GM12878 (cell line): ENCODE results near the gene CHRM1. TPM values are rescaled to one million over a fixed set of nuclear protein-coding genes. Genes with fewer than 3 reads are reported as not detected.
A peak's percentile ranks its signal among the peaks of the same experiment; 100 is the strongest.

Experiments
- CBX3 ChIP-seq: fragments of 200-600 bp; sonication (generic); IDR thresholded peaks from 2 replicates; pipeline ENCODE4 v1.6.1; 2016; ENCODE audit warnings: low read depth, borderline replicate concordance
- CREB1 ChIP-seq: IDR thresholded peaks from 2 replicates; pipeline ENCODE4 v1.6.1; 2012; ENCODE audit warnings: low read depth, mild to moderate bottlenecking, inconsistent platforms
- DPF2 ChIP-seq: fragments of 450-650 bp; IDR thresholded peaks from 2 replicates; pipeline ENCODE4 v1.6.1; 2017; ENCODE audit warnings: mild to moderate bottlenecking
- EGR1 ChIP-seq, 2 experiments: IDR thresholded peaks; 1 replicate in 1 of 2; 2 replicates in 1 of 2; pipeline ENCODE4 v1.6.1; 2011 to 2012; ENCODE audit warnings: low read depth in 2 of 2, low read length in 2 of 2, borderline replicate concordance in 1 of 2, mild to moderate bottlenecking in 1 of 2, moderate library complexity in 1 of 2
- IKZF2 ChIP-seq, 2 experiments: fragments of 450-650 bp; IDR thresholded peaks; 2 replicates each; pipeline ENCODE4 v1.6.1; 2017; ENCODE audit warnings: mild to moderate bottlenecking in 2 of 2, moderate library complexity in 2 of 2
- KAT2A ChIP-seq: conservative IDR thresholded peaks from 2 replicates; pipeline ENCODE4 v1.6.1; 2011; ENCODE audit warnings: low read depth, low read length; ENCODE audit not compliant: control insufficient read depth
- NFXL1 ChIP-seq: fragments of 450-650 bp; IDR thresholded peaks from 2 replicates; pipeline ENCODE4 v1.6.1; 2017; ENCODE audit warnings: antibody characterized with exemption, mild to moderate bottlenecking, borderline replicate concordance
- NR2F1 ChIP-seq: fragments of 450-650 bp; conservative IDR thresholded peaks from 2 replicates; pipeline ENCODE4 v1.6.1; 2017; ENCODE audit warnings: mild to moderate bottlenecking
- RAD21 ChIP-seq: IDR thresholded peaks from 2 replicates; pipeline ENCODE4 v1.6.1; 2011; ENCODE audit warnings: mild to moderate bottlenecking, low read depth, low read length, moderate library complexity; ENCODE audit not compliant: insufficient read depth
- RELA ChIP-seq: fragments of 450-650 bp; IDR thresholded peaks from 2 replicates; pipeline ENCODE4 v1.8.0; 2014; ENCODE audit warnings: borderline replicate concordance; ENCODE audit not compliant: partially characterized antibody
- RUNX3 ChIP-seq: IDR thresholded peaks from 2 replicates; pipeline ENCODE4 v1.6.1; 2012; ENCODE audit warnings: low read length, inconsistent platforms
- SPI1 ChIP-seq: IDR thresholded peaks from 2 replicates; pipeline ENCODE4 v1.6.1; 2011; ENCODE audit warnings: low read depth, mild to moderate bottlenecking, low read length, moderate library complexity, borderline replicate concordance; ENCODE audit not compliant: insufficient read depth
- TCF3 ChIP-seq: IDR thresholded peaks from 2 replicates; pipeline ENCODE4 v1.6.1; 2012; ENCODE audit warnings: low read depth, mild to moderate bottlenecking, low read length, borderline replicate concordance; ENCODE audit not compliant: insufficient read depth
- WRNIP1 ChIP-seq: IDR thresholded peaks from 2 replicates; pipeline ENCODE4 v1.6.1; 2011; ENCODE audit warnings: low read depth, low read length, improper control_type of control experiment, borderline replicate concordance
- ZZZ3 ChIP-seq: IDR thresholded peaks from 2 replicates; pipeline ENCODE4 v1.6.1; 2011; ENCODE audit warnings: low read depth; ENCODE audit not compliant: control insufficient read depth, insufficient read length
- polyA plus RNA-seq, 11 experiments: library from polyadenylated mRNA; depleted of rRNA in 4 of 11; unstranded in 6 of 11; stranded (reverse) in 5 of 11; fragments of >200 nt; fragmentation: Nextera tagmentation in 4 of 11; fragmentation: Illumina TruSeq in 1 of 11; extraction: Ambion mirVana in 4 of 11; extraction: Trizol in 1 of 11; gene quantifications; 1 replicate in 1 of 11; 2 replicates in 10 of 11; pipeline versions ENCODE4 v1.2.1 to v1.2.3, GENCODE V29; 2011 to 2016; ENCODE audit warnings: inconsistent platforms in 2 of 11, missing spikeins in 2 of 11, low read depth in 1 of 11
- total RNA-seq, 4 experiments: library from RNA; depleted of rRNA in 3 of 4; stranded (reverse); fragments of >200 nt in 3 of 4; fragmentation: Illumina TruSeq in 1 of 4; extraction: Trizol in 1 of 4; gene quantifications; 2 replicates each; pipeline versions ENCODE4 v1.2.1 to v1.2.3, GENCODE V29; 2013 to 2021
- TF ChIP-seq, protein P1 (sequence below): fragments of 450-650 bp; IDR thresholded peaks from 2 replicates; pipeline ENCODE4 v1.6.1; 2016; ENCODE audit warnings: mild to moderate bottlenecking, moderate library complexity, borderline replicate concordance
- TF ChIP-seq, protein P2 (sequence below): fragments of 450-650 bp; IDR thresholded peaks from 2 replicates; pipeline ENCODE4 v1.6.1; 2017; ENCODE audit warnings: mild to moderate bottlenecking, low read depth, inconsistent platforms; ENCODE audit not compliant: poor library complexity, severe bottlenecking
- TF ChIP-seq, protein P3 (sequence below): fragments of 450-650 bp; IDR thresholded peaks from 2 replicates; pipeline ENCODE4 v1.6.1; 2017; ENCODE audit warnings: mild to moderate bottlenecking
- TF ChIP-seq, protein P4 (sequence below): fragments of 450-650 bp; IDR thresholded peaks from 2 replicates; pipeline ENCODE4 v1.6.1; 2014; ENCODE audit warnings: mild to moderate bottlenecking

The CHRM1 gene
- total and polyA plus RNA-seq, 10 of the 15 experiments (the other 5 are each of a cell fraction or from before 2014, with no cell fraction given) = not detected

DNA sequence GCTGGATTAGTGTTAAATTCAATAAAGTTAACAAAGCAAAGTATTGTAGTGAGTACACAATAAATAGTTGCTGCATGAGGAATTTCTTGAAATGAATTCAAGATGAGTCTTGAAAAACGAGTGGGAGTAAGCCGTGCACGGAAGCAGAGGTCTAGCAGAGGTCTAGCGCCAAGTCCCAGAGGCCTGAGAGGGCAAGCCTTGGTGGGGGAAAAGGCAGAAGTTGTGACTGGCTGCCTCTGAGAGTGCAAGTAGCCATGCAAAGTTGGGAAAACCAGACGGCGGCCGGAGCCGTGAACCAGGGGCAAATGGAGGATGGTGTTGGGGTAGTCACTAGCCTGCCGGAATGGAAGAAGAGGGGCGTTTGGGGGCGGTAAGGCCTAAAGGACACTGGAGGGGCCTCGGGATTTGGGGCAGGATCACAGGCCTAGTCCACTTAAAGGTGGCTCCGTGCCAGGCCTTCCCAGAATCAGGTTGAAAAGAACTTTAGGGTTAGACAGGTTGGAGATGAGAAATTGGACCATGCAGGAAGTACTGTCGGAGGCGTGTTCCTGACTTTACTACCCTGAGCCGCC lies 40.8 kb downstream of the CHRM1 start (continued):
- TF ChIP-seq, protein P1, sequence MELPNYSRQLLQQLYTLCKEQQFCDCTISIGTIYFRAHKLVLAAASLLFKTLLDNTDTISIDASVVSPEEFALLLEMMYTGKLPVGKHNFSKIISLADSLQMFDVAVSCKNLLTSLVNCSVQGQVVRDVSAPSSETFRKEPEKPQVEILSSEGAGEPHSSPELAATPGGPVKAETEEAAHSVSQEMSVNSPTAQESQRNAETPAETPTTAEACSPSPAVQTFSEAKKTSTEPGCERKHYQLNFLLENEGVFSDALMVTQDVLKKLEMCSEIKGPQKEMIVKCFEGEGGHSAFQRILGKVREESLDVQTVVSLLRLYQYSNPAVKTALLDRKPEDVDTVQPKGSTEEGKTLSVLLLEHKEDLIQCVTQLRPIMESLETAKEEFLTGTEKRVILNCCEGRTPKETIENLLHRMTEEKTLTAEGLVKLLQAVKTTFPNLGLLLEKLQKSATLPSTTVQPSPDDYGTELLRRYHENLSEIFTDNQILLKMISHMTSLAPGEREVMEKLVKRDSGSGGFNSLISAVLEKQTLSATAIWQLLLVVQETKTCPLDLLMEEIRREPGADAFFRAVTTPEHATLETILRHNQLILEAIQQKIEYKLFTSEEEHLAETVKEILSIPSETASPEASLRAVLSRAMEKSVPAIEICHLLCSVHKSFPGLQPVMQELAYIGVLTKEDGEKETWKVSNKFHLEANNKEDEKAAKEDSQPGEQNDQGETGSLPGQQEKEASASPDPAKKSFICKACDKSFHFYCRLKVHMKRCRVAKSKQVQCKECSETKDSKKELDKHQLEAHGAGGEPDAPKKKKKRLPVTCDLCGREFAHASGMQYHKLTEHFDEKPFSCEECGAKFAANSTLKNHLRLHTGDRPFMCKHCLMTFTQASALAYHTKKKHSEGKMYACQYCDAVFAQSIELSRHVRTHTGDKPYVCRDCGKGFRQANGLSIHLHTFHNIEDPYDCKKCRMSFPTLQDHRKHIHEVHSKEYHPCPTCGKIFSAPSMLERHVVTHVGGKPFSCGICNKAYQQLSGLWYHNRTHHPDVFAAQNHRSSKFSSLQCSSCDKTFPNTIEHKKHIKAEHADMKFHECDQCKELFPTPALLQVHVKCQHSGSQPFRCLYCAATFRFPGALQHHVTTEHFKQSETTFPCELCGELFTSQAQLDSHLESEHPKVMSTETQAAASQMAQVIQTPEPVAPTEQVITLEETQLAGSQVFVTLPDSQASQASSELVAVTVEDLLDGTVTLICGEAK = peak; percentile 54; the same call in 1 of the 2 replicates
- TF ChIP-seq NFXL1 (no peak), ZZZ3 (no peak), TCF3 (no peak), CREB1 (peak; percentile 12; the same call in 1 of the 2 replicates), RAD21 (no peak), CBX3 (no peak), SPI1 (no peak), DPF2 (no peak), NR2F1 (peak; percentile 68), KAT2A (no peak), EGR1 (IDR thresholded peaks at IDR 0.05; ENCODE audit: borderline replicate concordance in 1 of 2, low read depth in 2 of 2, low read length in 2 of 2) (peak in 1 of 2 experiments; percentile 92; a peak in 1 of 3 replicates), RUNX3 (no peak), WRNIP1 (peak; percentile 100), RELA (no peak), IKZF2 (IDR thresholded peaks at IDR 0.05) (peak; percentile 51 to 71)
- TF ChIP-seq, protein P2, sequence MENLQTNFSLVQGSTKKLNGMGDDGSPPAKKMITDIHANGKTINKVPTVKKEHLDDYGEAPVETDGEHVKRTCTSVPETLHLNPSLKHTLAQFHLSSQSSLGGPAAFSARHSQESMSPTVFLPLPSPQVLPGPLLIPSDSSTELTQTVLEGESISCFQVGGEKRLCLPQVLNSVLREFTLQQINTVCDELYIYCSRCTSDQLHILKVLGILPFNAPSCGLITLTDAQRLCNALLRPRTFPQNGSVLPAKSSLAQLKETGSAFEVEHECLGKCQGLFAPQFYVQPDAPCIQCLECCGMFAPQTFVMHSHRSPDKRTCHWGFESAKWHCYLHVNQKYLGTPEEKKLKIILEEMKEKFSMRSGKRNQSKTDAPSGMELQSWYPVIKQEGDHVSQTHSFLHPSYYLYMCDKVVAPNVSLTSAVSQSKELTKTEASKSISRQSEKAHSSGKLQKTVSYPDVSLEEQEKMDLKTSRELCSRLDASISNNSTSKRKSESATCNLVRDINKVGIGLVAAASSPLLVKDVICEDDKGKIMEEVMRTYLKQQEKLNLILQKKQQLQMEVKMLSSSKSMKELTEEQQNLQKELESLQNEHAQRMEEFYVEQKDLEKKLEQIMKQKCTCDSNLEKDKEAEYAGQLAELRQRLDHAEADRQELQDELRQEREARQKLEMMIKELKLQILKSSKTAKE = no peak
- TF ChIP-seq, protein P3, sequence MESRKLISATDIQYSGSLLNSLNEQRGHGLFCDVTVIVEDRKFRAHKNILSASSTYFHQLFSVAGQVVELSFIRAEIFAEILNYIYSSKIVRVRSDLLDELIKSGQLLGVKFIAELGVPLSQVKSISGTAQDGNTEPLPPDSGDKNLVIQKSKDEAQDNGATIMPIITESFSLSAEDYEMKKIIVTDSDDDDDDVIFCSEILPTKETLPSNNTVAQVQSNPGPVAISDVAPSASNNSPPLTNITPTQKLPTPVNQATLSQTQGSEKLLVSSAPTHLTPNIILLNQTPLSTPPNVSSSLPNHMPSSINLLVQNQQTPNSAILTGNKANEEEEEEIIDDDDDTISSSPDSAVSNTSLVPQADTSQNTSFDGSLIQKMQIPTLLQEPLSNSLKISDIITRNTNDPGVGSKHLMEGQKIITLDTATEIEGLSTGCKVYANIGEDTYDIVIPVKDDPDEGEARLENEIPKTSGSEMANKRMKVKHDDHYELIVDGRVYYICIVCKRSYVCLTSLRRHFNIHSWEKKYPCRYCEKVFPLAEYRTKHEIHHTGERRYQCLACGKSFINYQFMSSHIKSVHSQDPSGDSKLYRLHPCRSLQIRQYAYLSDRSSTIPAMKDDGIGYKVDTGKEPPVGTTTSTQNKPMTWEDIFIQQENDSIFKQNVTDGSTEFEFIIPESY = no peak
- TF ChIP-seq, protein P4, sequence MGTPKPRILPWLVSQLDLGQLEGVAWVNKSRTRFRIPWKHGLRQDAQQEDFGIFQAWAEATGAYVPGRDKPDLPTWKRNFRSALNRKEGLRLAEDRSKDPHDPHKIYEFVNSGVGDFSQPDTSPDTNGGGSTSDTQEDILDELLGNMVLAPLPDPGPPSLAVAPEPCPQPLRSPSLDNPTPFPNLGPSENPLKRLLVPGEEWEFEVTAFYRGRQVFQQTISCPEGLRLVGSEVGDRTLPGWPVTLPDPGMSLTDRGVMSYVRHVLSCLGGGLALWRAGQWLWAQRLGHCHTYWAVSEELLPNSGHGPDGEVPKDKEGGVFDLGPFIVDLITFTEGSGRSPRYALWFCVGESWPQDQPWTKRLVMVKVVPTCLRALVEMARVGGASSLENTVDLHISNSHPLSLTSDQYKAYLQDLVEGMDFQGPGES = no peak
